Endothelial cell (in vitro differentiated cells): ENCODE data around the gene PLA2G4A. TPM values are rescaled to one million over a fixed set of nuclear protein-coding genes. Genes with fewer than 3 reads are reported as not detected.

Source experiments
- DNase-seq: peaks from one replicate; pipeline ENCODE4 v3.0.0; 2021; ENCODE audit warnings: low spot score
- H3K27ac Mint-ChIP-seq: one replicate; pipeline ENCODE4 v1.8.0; 2021; ENCODE audit warnings: mixed read lengths, inconsistent platforms; ENCODE audit not compliant: unreplicated experiment
- H3K27me3 Mint-ChIP-seq: one replicate; pipeline ENCODE4 v1.8.0; 2021; ENCODE audit warnings: mild to moderate bottlenecking, moderate library complexity, mixed read lengths, inconsistent platforms; ENCODE audit not compliant: unreplicated experiment
- H3K36me3 Mint-ChIP-seq: one replicate; pipeline ENCODE4 v1.8.0; 2021; ENCODE audit warnings: mild to moderate bottlenecking, low read depth, mixed read lengths, inconsistent platforms; ENCODE audit not compliant: unreplicated experiment
- H3K4me1 Mint-ChIP-seq: one replicate; pipeline ENCODE4 v1.8.0; 2021; ENCODE audit warnings: mild to moderate bottlenecking, mixed read lengths, inconsistent platforms; ENCODE audit not compliant: unreplicated experiment
- H3K4me3 Mint-ChIP-seq: one replicate; pipeline ENCODE4 v1.8.0; 2021; ENCODE audit warnings: mild to moderate bottlenecking, mixed read lengths, inconsistent platforms; ENCODE audit not compliant: unreplicated experiment
- H3K9me3 Mint-ChIP-seq: one replicate; pipeline ENCODE4 v1.8.0; 2021; ENCODE audit warnings: mixed read lengths, inconsistent platforms; ENCODE audit not compliant: unreplicated experiment
- total RNA-seq: library from RNA; stranded (reverse); fragmentation: NEBNext Ultra II Directional; extraction: Animal tissue kit (Norgen Biotek cat#: 25700); gene quantifications from one replicate; pipeline ENCODE4 v1.2.1, GENCODE V29; 2021; ENCODE audit not compliant: unreplicated experiment
- TF ChIP-seq, protein P1 (sequence below): fragments of 200-600 bp; sonication (generic); IDR thresholded peaks from one replicate; pipeline ENCODE4 v1.5.0; 2021; ENCODE audit warnings: antibody characterized with exemption; ENCODE audit not compliant: unreplicated experiment

The PLA2G4A gene
- total RNA-seq, 1 donor from 2014 or later, result 12.2 TPM

GRCh38 chr1:186894415-186894814, 65.7 kb downstream of the PLA2G4A start:
- Mint-ChIP-seq H3K27me3 (no peaks in the 10 kb centered on the region), H3K27ac (no peak overlapping the region), H3K4me1 (peaks cover 2% of the 10 kb centered on the region), H3K4me3 (no peak overlapping the region), H3K9me3 (no peaks in the 10 kb centered on the region), H3K36me3 (no peaks in the 10 kb centered on the region)
- TF ChIP-seq, protein P1, sequence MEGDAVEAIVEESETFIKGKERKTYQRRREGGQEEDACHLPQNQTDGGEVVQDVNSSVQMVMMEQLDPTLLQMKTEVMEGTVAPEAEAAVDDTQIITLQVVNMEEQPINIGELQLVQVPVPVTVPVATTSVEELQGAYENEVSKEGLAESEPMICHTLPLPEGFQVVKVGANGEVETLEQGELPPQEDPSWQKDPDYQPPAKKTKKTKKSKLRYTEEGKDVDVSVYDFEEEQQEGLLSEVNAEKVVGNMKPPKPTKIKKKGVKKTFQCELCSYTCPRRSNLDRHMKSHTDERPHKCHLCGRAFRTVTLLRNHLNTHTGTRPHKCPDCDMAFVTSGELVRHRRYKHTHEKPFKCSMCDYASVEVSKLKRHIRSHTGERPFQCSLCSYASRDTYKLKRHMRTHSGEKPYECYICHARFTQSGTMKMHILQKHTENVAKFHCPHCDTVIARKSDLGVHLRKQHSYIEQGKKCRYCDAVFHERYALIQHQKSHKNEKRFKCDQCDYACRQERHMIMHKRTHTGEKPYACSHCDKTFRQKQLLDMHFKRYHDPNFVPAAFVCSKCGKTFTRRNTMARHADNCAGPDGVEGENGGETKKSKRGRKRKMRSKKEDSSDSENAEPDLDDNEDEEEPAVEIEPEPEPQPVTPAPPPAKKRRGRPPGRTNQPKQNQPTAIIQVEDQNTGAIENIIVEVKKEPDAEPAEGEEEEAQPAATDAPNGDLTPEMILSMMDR, result no peak
- DNase-seq, result no peak

DNA sequence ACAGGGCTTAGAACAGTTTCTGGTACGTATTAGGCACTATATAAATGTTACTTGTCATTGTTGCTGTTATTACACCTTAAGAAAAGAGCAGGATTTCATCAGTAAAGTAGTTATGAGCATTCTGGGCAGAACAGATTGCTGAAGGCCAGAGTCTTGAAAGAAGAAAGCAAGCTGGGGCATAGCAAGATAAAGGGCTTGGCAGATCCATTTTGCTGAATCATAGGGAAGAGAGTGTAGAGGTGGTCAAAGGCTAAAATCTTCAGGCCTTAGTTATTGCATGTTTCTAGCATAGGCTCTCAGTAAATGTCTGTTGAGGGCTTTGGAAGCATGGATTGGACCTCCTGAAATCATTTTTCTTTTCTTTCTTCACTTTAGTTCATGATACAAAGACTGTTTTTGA, 67.5 kb downstream of the PLA2G4A start:
- TF ChIP-seq, protein P1, result no peak
- Mint-ChIP-seq H3K4me1 (peaks cover 2% of the 10 kb centered on the region), H3K27me3 (no peaks in the 10 kb centered on the region), H3K4me3 (no peak overlapping the region), H3K27ac (no peak overlapping the region), H3K36me3 (no peaks in the 10 kb centered on the region), H3K9me3 (no peaks in the 10 kb centered on the region)
- no peak for DNase-seq

DNA sequence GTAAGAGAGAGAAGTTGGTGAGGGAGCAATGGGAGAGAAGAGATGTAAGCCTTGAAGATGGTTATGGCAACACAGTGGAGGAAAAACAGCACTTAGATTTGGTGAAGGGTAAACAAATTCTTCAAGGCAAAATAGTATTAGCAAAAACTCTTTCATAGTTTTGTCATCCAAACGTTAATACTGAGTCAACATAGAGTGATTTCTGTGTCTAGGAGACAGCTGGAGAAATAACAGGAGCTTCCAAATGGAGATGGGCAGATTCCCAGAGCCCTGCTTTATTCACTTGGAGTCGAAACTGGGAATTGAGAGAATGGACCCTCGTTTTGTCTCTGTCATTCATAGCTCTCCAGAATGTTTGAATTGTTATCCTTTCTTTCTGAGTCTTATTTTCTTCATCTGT, 68.3 kb downstream of the PLA2G4A start:
- H3K4me1 Mint-ChIP-seq, result peaks cover 8% of the 10 kb centered on the region
- H3K27me3 Mint-ChIP-seq, result no peaks in the 10 kb centered on the region
- no peak overlapping the region for H3K4me3 Mint-ChIP-seq
- no peaks in the 10 kb centered on the region for H3K9me3 Mint-ChIP-seq
- no peak for DNase-seq
- TF ChIP-seq, protein P1, result no peak
- no peak overlapping the region for H3K27ac Mint-ChIP-seq
- no peaks in the 10 kb centered on the region for H3K36me3 Mint-ChIP-seq

DNA sequence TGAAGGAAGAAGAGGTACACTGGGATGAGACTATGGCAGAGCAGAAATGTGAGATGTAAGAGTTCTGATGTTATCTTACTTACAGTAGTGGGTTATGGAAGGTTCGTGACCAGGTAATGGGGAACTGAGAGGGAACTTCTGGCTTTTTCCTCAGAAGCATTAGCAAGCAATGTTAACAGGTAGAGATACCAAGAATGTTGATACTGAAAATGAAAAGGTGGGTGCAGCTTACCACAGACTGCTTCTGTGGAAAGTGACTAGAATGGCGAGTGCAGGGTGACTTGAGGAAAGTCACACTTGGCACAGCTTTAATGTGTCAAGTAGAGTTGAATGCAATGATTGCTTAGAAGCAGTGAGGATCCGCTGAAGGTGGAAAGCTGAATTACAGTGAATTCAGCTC, 70.8 kb downstream of the PLA2G4A start:
- TF ChIP-seq, protein P1, result no peak
- no peaks in the 10 kb centered on the region for H3K27me3 Mint-ChIP-seq
- H3K4me1 Mint-ChIP-seq, result peaks cover 12% of the 10 kb centered on the region
- H3K9me3 Mint-ChIP-seq, result no peaks in the 10 kb centered on the region
- no peak overlapping the region for H3K27ac Mint-ChIP-seq
- H3K4me3 Mint-ChIP-seq, result no peak overlapping the region
- H3K36me3 Mint-ChIP-seq, result no peaks in the 10 kb centered on the region
- DNase-seq, result no peak

GRCh38 chr1:186899977-186900376, 71.2 kb downstream of the PLA2G4A start:
- DNase-seq, result no peak
- H3K4me3 Mint-ChIP-seq, result no peak overlapping the region
- H3K27me3 Mint-ChIP-seq, result no peaks in the 10 kb centered on the region
- peaks cover 12% of the 10 kb centered on the region for H3K4me1 Mint-ChIP-seq
- TF ChIP-seq, protein P1, result no peak
- no peaks in the 10 kb centered on the region for H3K9me3 Mint-ChIP-seq
- H3K27ac Mint-ChIP-seq, result no peak overlapping the region
- H3K36me3 Mint-ChIP-seq, result no peaks in the 10 kb centered on the region
